GM12892 (cell line): ENCODE data around the gene FAM3C.

ENCODE experiments used
- POLR2A ChIP-seq: IDR thresholded peaks from 2 replicates; pipeline ENCODE4 v1.6.1; 2011; ENCODE audit warnings: low read depth, low read length, control low read depth
- POLR2AphosphoS5 ChIP-seq: IDR thresholded peaks from 2 replicates; pipeline ENCODE4 v1.6.1; 2011; ENCODE audit warnings: low read depth, low read length, control low read depth

GRCh38 chr7:121313220-121313792 lies 82.8 kb downstream of the FAM3C start:
- TF ChIP-seq POLR2AphosphoS5 (no peak), POLR2A (no peak)
